ENCODE data around the gene PTPRN2.
A peak's percentile ranks its signal among the peaks of the same experiment; 100 is the strongest.

PTPRN2 gene

DNA sequence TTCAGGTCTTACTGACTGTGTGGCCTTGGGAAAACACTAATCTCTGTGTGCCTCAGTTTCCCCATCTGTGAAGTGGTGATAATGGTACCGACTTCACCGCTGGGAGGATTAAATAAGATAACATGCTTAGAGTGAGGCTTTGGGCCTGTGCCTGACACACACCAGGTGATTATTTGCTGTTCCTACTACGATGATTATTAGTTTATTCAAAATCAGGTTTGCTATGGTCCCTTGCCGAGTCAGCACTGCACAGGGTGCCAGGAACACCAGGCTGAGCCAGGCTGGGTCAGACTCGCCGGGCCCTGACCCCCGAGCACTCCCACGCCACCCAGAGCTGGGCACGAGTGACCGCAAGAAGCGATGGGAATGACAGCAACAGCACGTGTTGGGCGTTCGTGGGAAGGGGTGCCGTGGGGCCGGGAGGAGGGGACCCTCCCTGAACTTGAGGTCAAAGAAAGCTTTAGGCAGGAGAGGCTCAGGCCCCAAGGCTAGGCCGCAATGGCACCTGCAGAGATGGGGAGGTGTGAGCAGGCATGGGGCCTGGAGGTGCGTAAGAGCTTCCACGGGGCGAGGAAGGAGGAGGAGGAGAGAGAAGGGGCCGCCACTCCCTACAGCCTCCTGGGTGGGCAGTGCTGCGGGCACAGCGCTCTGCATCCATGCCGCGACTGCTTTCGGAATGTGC is 925.4 kb downstream of the PTPRN2 start:
- TF ChIP-seq, protein P1, sequence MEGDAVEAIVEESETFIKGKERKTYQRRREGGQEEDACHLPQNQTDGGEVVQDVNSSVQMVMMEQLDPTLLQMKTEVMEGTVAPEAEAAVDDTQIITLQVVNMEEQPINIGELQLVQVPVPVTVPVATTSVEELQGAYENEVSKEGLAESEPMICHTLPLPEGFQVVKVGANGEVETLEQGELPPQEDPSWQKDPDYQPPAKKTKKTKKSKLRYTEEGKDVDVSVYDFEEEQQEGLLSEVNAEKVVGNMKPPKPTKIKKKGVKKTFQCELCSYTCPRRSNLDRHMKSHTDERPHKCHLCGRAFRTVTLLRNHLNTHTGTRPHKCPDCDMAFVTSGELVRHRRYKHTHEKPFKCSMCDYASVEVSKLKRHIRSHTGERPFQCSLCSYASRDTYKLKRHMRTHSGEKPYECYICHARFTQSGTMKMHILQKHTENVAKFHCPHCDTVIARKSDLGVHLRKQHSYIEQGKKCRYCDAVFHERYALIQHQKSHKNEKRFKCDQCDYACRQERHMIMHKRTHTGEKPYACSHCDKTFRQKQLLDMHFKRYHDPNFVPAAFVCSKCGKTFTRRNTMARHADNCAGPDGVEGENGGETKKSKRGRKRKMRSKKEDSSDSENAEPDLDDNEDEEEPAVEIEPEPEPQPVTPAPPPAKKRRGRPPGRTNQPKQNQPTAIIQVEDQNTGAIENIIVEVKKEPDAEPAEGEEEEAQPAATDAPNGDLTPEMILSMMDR (IDR thresholded peaks at IDR 0.05; ENCODE audit: control insufficient read depth, extremely low read depth, insufficient read depth) = no peak
- peak; percentile 71 for DNase-seq (ENCODE audit: low read depth)

DNA sequence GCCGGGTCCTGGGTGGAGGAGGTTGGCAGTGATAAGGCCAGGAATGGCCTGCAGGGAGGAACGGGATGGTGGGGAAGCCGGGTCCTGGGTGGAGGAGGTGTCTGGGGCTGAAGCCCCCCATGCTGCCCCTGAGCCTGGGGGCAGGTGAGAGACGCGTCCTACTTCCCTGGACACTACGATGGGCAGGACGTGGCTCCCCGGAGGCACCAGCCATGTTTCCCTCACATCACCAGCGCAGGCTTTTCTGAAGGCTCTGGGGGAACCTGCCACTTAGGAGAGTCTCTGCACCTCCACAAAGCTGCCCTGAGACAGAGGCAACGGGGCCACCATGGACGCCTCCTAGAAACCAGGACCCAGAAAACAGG is 926.0 kb downstream of the PTPRN2 start:
- no peak for DNase-seq (ENCODE audit: low read depth)
- TF ChIP-seq, protein P1 (IDR thresholded peaks at IDR 0.05; ENCODE audit: control insufficient read depth, extremely low read depth, insufficient read depth) = no peak

More for the DNA sequence above, 925.4 kb downstream of the PTPRN2 start:
- no peak overlapping the region for H3K4me3 ChIP-seq (ENCODE audit: low read depth, low read length)

DNA sequence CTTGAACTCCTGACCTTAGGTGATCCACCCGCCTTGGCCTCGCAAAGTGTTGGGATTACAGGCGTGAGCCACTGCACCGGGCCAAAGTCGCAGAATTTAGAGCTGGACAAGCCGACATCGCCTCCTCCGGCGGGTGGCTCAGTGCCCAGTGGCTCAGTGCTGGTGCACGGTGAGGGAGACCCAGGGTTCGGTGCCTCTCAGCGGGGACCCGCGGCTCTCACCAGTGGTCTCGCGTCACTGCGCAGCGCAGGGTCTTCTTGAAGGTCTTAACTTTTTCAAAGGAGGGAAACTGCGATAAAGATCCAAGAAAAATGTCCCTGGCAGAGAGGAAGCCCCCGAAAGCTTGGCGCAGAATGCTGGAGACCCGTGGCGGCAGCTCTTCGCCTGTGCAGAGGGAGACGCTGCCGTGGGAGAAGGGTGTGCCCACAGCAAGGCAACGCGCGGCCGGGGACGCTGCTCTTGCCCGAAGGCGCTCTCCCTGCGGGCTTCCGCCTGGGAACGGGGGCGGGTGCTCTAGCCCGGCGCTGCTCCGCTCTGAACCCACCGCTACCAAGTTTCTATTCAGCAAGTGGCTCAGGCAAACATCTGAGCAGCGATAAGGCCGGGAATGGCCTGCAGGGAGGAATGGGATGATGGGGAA is 926.5 kb downstream of the PTPRN2 start:
- no peak for DNase-seq (ENCODE audit: low read depth)
- TF ChIP-seq, protein P1 (IDR thresholded peaks at IDR 0.05; ENCODE audit: control insufficient read depth, extremely low read depth, insufficient read depth) = no peak

More for the DNA sequence above, 926.0 kb downstream of the PTPRN2 start:
- no peak overlapping the region for H3K4me3 ChIP-seq (ENCODE audit: low read depth, low read length)

DNA sequence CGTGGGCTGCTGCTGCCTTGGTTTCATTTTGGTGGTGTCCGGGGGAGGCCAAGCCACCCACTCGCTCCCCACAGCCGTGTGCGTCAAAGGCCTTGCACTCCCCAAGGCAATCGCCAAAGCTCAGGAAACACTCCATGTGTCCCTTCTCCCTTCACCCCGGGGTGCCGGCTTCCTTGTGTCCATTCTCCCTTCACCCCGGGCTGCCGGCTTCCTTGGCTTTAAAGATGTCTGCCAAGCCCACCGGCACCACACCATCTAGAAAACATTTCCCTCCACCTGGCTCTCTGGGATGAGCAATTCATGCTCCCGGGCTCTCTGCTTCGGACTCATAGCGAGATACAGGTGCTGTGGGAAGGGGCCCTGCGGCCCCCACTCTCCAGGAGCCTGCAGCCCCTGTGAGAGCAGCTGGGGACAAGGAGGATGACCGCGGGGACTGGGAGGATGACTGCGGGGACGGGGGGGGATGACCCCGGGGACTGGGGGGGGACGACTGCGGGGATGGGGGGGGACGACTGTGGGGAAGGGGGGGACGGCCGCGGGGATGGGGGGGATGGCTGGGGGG is 928.7 kb downstream of the PTPRN2 start:
- H3K4me3 ChIP-seq (ENCODE audit: low read depth, low read length) = no peak overlapping the region
- TF ChIP-seq, protein P1 (IDR thresholded peaks at IDR 0.05; ENCODE audit: control insufficient read depth, extremely low read depth, insufficient read depth) = no peak
- no peak for DNase-seq (ENCODE audit: low read depth)

More for the DNA sequence above, 926.5 kb downstream of the PTPRN2 start:
- H3K4me3 ChIP-seq (ENCODE audit: low read depth, low read length) = no peak overlapping the region

DNA sequence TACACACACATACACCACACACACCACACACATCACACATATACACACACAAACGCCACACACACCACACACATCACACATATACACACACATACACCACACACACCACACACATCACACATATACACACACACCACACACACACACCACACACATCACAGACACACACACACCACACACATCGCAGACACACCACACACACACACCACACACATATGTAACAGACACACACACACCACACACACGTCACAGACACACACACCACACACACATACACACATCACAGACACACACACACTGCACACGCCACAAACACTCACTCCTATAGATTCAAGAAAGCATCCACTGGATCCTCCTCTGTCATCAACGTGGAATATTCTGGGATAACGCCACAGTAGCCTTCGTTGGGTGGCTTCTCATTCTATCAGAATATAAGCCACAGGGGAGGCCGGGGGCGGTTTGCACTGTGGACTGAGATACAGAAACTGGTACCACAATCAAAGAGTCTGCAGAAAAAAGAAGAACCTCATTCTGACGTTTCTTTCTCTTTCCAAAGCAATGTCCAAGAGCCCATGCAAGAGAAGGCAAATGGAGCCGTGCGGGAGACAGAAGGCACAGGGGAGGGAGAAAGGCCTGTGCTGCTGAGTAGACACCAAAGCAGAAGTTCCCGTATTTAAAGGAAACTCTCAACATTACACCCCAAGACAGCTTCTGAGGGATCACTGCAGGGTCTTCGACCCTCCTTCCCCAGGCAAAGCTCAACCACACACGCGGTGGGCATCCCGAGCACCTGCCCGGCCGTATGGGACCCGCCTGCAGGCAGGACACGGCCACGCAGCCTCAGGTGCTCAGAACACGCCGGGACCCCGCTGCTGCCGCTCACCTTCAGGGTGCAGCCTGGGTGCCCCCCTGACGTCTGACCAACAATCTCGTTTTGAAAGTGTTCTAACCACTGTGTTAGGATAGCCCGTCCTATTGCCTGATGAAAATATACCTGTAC is 929.6 kb downstream of the PTPRN2 start:
- TF ChIP-seq, protein P1 (IDR thresholded peaks at IDR 0.05; ENCODE audit: control insufficient read depth, extremely low read depth, insufficient read depth) = no peak
- H3K4me3 ChIP-seq (ENCODE audit: low read depth, low read length) = no peak overlapping the region
- DNase-seq (ENCODE audit: low read depth) = no peak

DNA sequence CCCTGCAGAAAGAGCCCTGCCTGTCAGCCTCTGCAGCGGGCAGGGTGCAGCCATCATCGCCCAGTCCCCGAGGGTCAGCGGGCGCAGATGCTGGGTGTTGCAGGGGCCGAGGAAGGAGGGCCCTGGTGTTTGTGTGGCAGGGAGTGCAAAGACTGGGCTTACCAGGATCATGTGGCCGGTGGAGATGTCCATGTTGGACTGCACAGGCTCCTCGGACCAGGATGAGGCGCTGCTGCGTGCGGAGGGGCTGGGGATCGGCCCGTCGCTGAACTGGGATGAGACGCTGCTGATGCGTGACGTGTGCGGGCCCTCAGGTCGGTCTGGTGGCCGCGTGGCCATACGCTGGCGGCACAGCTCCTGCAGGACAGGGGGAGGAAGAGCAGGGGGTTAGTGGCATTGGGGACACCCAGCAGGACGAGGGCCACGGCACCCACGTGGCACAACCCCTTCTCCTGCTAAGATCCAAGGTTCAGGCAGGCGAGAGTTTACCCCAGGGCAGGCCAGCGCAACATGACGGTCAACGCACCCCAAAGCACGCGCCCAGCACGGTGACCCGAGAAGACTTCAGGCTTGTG is 931.3 kb downstream of the PTPRN2 start:
- DNase-seq (ENCODE audit: low read depth) = no peak
- TF ChIP-seq, protein P1 (IDR thresholded peaks at IDR 0.05; ENCODE audit: control insufficient read depth, extremely low read depth, insufficient read depth) = no peak
- no peak overlapping the region for H3K4me3 ChIP-seq (ENCODE audit: low read depth, low read length)

All from LNCaP clone FGC (cell line).